HG02610 (cell line): ENCODE data around the gene PFDN1.

Source experiments
- ATAC-seq: cut with Tn5 transposase; IDR thresholded peaks from one replicate; pipeline ENCODE4 v1.9.1; 2021; ENCODE audit warnings: mild to moderate bottlenecking, moderate library complexity; ENCODE audit not compliant: unreplicated experiment

Gene PFDN1

GRCh38 chr5:140299056-140299455, 3.8 kb downstream of the PFDN1 start:
- no peak for ATAC-seq

- no peak for ATAC-seq
Measured at GRCh38 chr5:140298183-140298601, 4.7 kb downstream of the PFDN1 start.

GRCh38 chr5:140297283-140297682, 5.6 kb downstream of the PFDN1 start:
- no peak for ATAC-seq

- ATAC-seq = no peak
Measured at GRCh38 chr5:140296289-140296688, 6.6 kb downstream of the PFDN1 start.

GRCh38 chr5:140295414-140295813, 7.5 kb downstream of the PFDN1 start:
- no peak for ATAC-seq

GRCh38 chr5:140294753-140295152, 8.1 kb downstream of the PFDN1 start:
- ATAC-seq = no peak

GRCh38 chr5:140293849-140294100, 9.1 kb downstream of the PFDN1 start:
- ATAC-seq = no peak

GRCh38 chr5:140293091-140293848, 9.6 kb downstream of the PFDN1 start:
- ATAC-seq = no peak

DNA sequence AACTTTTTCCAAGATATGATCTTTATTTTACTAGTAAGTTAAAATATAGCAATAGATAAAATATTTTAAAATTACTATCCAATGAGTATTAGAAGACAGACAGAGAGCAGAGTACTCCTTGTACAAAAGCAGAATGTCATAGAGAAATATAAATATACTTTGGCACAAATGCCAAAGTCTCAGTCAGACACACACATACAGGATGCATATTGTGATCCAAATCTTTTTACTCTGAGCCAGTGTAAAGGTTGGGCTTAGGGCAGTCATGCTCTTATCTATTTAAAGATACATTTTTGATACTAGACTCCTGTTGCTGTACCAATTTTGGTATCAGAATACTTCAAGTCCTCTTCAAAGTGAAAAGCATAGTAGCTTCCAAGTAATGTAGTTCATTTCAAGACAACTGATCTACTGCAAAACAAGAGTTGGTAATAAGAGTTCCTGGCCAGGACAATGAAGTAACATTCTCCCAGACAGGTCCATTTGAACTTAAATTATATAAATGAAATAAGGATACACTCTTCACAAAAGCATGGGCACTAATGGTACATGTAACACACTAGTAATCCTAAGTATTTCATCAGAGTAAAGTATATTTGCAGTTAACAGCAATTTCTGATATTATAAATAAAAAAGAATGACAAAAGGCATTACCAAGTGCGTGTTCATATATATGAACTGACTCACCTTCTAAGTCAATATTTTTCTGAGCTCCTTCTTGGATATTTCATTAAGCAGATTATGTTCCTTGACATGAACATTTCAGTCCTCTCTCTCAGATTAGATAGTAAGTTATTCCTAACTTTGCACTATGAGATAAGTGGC, 10.5 kb downstream of the PFDN1 start:
- no peak for ATAC-seq

DNA sequence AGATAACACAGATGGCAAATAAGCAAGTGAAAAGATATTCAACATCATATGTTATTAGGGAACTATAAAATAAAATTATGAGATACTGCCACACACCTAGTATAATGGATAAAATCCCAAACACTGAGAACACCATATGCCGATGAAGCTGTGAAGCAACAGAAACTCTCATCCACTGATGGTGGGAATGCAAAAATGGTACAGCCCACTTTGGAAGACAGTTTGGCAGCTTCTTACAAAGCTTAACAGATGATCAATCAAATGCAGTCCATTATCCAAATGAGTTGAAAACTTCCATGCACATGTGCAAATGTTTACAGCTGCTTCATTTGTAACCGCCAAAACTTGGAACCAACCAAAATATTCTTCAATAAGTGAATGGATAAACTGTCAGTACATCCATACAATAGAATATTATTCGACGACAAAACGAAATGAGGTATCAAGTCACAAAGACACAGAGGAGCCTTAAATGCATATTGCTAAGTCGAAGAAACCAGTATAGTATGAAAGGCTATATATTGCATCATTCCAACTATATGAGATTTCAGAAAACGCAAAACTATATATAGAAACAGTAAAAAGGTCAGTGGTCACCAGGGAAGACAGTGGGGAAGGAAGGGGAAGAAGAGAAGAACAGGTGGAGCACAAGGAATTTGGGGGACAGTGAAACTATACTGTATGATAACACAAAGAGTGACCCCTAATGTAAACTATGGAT, 14.9 kb downstream of the PFDN1 start:
- no peak for ATAC-seq

GRCh38 chr5:140286424-140286823, 16.5 kb downstream of the PFDN1 start:
- ATAC-seq = no peak

DNA sequence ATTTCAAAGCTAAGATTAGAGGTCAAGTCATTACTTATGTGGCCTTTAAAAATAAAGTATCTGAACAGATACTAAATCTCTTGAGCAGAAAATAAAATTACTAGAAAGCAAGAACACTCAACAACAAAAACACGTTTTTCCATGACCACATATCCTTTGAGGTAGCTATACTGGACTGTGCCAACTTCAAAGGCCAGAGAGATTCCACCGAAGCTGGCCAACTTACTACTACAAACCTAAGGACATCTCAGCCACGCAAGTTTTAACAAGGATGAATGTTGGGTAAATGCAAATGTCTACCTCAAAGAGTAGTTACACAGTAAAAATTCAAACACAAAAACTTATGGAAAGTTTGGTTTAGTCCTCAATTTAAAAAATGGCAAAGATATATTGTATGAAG, 18.9 kb downstream of the PFDN1 start:
- ATAC-seq = no peak

GRCh38 chr5:140282266-140282665, 20.6 kb downstream of the PFDN1 start:
- no peak for ATAC-seq

DNA sequence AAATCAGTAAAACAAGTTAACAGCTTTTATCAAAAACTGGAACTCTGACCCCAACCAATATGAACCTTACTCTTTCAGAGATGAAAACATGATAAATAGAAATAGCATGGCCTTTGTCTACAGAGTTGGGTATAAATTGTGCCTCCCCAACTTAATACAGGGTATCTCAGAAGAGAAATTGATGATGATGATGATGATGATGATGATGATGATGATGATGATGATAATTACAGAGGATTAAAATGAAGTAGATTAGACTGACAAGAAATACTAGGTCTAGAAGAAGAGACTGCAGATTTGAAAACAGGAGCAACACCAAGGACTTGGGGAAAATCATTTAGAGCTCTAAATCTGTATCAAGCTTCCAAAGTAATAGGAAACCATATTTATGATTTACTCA, 27.1 kb downstream of the PFDN1 start:
- ATAC-seq = no peak

DNA sequence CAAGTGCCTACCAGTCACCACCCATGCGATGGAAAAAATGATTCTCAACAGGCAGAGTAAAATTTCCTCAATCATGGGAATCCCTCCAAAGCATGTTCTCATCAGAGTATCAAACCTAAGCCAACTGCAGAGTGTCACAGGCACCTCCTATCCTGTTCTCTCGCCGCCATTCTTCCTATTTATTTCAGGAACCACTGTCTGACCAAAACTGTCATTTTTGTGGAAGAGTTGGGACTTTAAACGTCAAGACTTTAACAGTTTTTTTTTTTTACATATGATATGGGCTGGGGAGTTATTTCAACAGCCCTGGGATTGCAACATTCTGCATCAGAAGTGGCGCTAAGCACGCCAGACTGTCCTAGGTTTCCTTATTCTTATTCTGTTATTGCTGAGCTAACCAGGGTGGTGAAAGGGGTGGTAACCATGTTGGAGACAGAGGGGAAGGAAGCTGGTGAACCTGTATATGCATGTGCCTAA, 29.5 kb downstream of the PFDN1 start:
- ATAC-seq = no peak

DNA sequence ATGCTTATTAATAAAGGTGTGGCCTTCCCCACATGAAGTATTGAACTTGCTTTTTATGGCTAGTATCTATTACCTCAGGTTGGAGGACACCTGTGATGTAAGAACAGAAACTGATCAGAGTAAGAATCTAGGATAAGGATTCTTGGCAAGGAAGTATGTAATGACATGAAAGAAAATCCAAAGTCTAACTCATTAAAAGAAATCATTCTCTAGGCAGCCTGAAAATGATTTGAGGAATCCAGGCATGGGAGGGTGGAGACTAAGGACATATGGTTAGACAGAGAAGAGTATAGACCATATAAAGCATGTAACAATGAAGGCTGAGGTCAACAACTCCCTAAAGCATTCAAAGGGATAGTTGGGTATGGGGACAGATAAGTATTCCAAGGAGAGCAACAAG, 32.9 kb downstream of the PFDN1 start:
- no peak for ATAC-seq

DNA sequence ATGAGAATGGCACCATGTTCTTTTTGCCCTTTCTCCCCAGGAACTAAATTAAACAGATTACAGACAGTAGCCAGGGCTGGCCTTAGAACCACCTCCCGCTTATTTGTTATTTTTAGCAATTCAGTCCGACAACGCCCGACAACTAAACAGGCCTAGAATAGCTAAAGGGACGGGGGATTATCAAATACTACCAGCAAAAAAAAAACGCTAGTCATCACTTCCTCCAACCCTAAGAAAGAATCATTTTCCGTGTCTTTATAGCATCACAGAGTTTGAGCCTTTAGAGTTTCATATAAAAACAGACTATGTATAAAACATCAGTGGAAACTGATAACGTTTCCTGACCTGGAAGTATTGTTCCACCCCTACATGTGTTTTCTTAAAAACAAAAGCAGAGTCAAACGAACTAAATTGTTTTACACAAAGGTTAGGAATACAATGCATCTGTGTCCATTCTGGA, 35.3 kb downstream of the PFDN1 start:
- ATAC-seq = no peak

DNA sequence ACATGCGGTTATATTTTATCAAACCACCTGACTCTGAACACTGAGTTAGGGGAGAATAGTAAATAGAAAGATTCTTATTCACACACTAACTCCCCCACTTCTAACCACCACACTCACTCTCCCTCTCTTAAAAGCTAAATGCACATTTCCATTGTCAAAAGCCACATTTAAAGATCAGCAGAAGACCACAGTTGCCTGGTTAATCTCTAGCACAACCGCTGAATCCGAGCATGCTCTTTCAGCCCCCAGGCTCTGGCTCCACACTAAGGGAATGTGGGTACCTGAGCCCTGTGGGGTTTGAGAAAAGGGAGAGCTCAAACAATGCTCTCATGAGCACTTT, 35.7 kb downstream of the PFDN1 start:
- no peak for ATAC-seq

- no peak for ATAC-seq
Measured at GRCh38 chr5:140266471-140267200, 36.3 kb downstream of the PFDN1 start.

DNA sequence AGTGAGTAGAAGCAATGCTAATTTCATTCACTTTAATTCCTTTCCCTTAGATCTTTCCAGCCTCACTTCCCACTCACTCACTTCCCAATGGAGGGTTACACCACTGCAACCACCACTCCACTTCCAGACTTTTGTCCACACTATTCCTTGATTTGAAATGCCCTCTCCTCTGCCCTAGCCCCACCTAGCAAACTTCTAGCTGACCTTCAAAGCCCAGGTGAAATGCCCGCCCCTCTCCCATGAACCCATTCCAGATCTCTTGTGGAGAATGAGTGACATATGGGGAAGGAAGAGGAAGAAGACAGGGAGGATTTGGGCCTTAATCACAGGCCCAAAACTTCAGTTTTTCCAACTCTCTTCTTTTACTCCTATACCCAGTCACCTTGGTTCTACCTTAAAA, 37.1 kb downstream of the PFDN1 start:
- no peak for ATAC-seq

DNA sequence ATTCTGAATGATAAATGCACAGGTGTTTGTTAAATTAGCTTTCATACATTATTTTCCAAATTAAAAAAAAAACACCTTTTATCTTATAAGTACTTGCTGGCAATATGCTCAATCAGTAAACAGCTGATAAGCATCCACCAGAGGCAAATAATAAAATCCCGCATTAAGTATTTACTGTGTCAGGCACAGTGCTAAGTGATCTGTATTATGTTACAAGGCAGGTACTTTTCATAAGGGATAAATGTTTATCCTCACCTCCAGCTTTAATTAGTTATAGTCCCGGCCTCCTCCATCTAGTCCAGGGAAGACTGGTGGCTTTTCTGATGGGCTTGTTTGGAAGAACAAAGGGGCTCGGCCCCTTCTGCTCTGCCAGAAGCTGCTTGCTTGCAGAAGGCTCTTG, 40.1 kb downstream of the PFDN1 start:
- no peak for ATAC-seq
